ENCODE data around the gene DLX3. TPM values are rescaled to one million over a fixed set of nuclear protein-coding genes. Genes with fewer than 3 reads are reported as not detected.

The DLX3 gene
- total RNA-seq, 1 donor from 2014 or later: not detected

DNA sequence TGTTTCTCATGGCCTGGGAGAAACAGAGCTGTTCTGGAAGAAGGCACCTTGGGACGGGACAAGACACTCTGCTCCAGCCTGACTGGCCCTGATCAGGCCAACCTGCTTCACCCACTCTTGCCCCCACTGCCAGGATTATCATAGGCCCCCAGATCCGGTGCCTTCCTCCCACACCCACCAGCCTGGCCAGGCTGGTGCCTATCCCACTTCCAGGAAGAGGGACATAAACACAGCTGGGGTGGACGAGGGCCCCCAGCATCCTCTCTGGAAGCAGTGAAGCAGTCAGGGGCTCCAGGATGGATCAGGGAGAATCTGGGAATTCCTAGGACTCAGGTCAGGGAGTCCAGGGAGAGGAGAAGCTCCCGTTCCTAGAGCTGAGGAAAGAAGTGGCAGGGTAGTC lies 44.0 kb upstream of the DLX3 start:
- H3K9me3 Mint-ChIP-seq (ENCODE audit: unreplicated experiment): no peaks in the 10 kb centered on the region
- H3K27ac Mint-ChIP-seq (ENCODE audit: unreplicated experiment): no peak overlapping the region
- no peaks in the 10 kb centered on the region for H3K36me3 Mint-ChIP-seq (ENCODE audit: unreplicated experiment)
- TF ChIP-seq, protein P1, sequence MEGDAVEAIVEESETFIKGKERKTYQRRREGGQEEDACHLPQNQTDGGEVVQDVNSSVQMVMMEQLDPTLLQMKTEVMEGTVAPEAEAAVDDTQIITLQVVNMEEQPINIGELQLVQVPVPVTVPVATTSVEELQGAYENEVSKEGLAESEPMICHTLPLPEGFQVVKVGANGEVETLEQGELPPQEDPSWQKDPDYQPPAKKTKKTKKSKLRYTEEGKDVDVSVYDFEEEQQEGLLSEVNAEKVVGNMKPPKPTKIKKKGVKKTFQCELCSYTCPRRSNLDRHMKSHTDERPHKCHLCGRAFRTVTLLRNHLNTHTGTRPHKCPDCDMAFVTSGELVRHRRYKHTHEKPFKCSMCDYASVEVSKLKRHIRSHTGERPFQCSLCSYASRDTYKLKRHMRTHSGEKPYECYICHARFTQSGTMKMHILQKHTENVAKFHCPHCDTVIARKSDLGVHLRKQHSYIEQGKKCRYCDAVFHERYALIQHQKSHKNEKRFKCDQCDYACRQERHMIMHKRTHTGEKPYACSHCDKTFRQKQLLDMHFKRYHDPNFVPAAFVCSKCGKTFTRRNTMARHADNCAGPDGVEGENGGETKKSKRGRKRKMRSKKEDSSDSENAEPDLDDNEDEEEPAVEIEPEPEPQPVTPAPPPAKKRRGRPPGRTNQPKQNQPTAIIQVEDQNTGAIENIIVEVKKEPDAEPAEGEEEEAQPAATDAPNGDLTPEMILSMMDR (IDR thresholded peaks at IDR 0.05): no peak
- DNase-seq (ENCODE audit: extremely low spot score, unreplicated experiment): no peak
- H3K27me3 Mint-ChIP-seq (ENCODE audit: unreplicated experiment): no peaks in the 10 kb centered on the region
- H3K4me3 Mint-ChIP-seq (ENCODE audit: unreplicated experiment): no peak overlapping the region
- peaks cover 46% of the 10 kb centered on the region for H3K4me1 Mint-ChIP-seq (ENCODE audit: unreplicated experiment)

DNA sequence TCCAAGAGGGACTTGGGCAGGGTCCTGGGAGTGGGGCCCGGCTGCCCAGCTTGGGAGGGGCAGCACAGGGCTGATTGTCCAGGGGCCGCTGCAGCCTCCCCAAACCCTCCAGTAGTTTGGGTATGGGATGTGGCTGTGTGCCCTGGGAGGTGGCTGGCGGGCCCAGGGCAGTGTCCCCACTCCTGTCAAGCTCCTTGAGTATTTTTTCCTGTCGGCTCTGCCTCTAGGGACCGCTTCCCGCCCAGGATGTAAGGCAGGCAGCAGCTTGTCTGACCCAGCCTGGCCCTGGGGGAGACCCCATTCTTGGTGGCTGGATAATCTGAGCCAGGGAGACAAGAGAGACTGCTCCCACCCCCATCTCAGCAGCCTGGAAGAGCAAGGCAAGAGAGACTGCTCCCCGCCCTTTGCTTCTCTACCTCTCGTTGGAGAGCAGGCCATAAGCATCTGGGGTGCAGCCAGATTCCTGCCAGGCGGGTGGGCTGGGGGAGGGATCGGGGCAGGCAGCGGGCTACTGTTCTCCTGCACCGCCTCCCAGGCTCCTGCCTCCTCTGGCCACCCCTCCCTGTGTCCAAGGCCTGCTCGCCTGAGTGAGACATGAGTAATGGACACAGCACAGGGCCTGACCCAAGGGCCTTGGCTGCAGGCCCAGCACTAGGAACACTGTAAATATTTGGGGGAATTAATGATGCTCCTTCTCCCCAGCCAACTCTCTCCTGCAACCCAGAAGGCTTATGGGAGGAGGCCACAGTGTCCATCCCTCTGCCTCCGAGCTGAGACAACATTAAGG lies 42.5 kb upstream of the DLX3 start:
- DNase-seq (ENCODE audit: extremely low spot score, unreplicated experiment): no peak
- no peaks in the 10 kb centered on the region for H3K36me3 Mint-ChIP-seq (ENCODE audit: unreplicated experiment)
- TF ChIP-seq, protein P1 (IDR thresholded peaks at IDR 0.05): no peak
- H3K27ac Mint-ChIP-seq (ENCODE audit: unreplicated experiment): peak overlapping the region; percentile 67
- no peak overlapping the region for H3K4me3 Mint-ChIP-seq (ENCODE audit: unreplicated experiment)
- H3K27me3 Mint-ChIP-seq (ENCODE audit: unreplicated experiment): no peaks in the 10 kb centered on the region
- H3K4me1 Mint-ChIP-seq (ENCODE audit: unreplicated experiment): peaks cover 48% of the 10 kb centered on the region
- no peaks in the 10 kb centered on the region for H3K9me3 Mint-ChIP-seq (ENCODE audit: unreplicated experiment)

DNA sequence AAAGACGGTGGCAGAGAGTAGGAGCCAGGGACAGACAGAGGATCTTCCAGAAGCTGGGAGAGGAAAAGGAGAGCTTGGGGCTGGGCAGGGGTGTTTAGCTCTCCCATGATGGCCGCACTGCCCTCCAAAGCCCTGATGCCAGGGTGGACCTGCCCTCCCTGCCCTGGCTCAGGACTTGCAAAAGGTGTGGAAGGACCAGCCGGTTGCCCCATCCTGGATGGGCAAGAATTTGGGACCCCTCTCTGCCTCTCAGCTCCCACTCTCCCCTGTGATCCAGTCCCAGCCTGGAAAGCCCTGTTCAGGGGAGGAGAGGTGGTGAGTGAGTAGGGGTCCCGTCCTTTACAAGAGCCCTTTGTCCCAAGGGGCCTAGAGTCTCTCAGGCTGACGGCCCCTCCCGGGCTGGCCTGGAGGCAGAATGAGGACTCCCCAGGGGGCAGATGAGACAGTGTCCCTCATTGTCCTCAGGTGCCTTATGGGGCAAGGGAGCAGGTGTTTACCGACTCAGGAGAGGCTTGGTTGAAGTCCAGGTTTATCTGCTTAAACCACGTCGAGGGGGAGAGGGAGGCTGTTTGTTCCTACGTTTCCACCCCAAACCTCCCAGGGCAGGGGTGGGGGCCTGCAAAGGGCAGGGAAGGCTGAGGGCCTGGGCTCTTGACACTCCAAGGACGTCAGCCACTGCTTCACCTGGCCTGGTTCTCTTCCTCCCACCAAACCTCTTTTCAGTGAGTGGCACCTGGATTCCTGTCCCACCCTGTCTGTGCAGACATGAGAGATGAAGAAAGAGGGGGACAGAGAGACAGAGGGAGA lies 41.6 kb upstream of the DLX3 start:
- H3K4me3 Mint-ChIP-seq (ENCODE audit: unreplicated experiment): no peak overlapping the region
- peaks cover 48% of the 10 kb centered on the region for H3K4me1 Mint-ChIP-seq (ENCODE audit: unreplicated experiment)
- H3K27ac Mint-ChIP-seq (ENCODE audit: unreplicated experiment): peak overlapping the region; percentile 64
- no peaks in the 10 kb centered on the region for H3K9me3 Mint-ChIP-seq (ENCODE audit: unreplicated experiment)
- no peak for DNase-seq (ENCODE audit: extremely low spot score, unreplicated experiment)
- TF ChIP-seq, protein P1 (IDR thresholded peaks at IDR 0.05): no peak
- H3K36me3 Mint-ChIP-seq (ENCODE audit: unreplicated experiment): no peaks in the 10 kb centered on the region
- H3K27me3 Mint-ChIP-seq (ENCODE audit: unreplicated experiment): no peaks in the 10 kb centered on the region

DNA sequence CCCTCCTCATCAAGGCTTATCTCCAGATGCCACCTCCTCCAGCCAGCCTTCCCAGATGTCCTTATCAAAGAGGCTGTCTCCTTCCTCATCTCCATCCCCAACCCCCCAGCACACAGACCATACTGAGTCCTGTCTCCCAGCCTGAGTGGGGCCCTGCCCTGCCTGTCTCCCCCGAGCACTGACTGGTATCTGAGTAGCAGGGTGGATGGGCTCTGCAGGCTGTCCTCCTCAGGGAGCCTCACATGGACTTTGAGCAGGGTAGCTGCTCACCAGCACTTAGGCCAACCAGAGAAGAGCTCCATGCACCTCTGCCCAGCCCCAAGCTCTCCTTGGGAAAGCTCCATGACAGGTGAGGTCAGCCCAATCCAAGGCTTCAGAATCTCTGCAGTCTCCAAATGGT lies 40.9 kb upstream of the DLX3 start:
- no peak for DNase-seq (ENCODE audit: extremely low spot score, unreplicated experiment)
- H3K36me3 Mint-ChIP-seq (ENCODE audit: unreplicated experiment): no peaks in the 10 kb centered on the region
- peaks cover 48% of the 10 kb centered on the region for H3K4me1 Mint-ChIP-seq (ENCODE audit: unreplicated experiment)
- peak overlapping the region; percentile 41 for H3K27ac Mint-ChIP-seq (ENCODE audit: unreplicated experiment)
- H3K4me3 Mint-ChIP-seq (ENCODE audit: unreplicated experiment): no peak overlapping the region
- TF ChIP-seq, protein P1 (IDR thresholded peaks at IDR 0.05): no peak
- H3K27me3 Mint-ChIP-seq (ENCODE audit: unreplicated experiment): no peaks in the 10 kb centered on the region
- no peaks in the 10 kb centered on the region for H3K9me3 Mint-ChIP-seq (ENCODE audit: unreplicated experiment)

DNA sequence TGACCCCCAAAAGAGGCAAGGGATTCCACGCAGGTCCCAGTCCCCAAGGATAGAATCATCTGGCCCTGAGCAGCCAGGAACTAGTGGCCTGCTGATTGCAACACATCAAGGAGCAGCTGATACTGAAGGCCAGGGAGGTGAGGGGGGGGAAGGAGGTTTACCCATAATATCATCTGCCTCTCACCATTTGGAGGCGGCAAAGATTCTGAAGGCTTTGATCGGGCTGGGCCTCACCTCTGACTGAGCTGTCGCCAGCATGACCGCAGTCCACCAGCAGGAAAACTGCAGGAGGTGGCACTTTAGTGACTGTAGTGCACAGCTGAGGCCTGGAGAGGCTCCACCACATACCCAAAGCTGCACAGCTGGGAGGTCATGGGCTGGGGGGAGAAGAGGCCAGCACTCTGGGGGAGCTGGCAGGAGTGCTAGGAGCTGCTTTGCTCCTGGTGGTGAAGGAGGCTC lies 40.4 kb upstream of the DLX3 start:
- Mint-ChIP-seq H3K27ac (ENCODE audit: unreplicated experiment) (no peak overlapping the region), H3K4me1 (ENCODE audit: unreplicated experiment) (peaks cover 48% of the 10 kb centered on the region), H3K9me3 (ENCODE audit: unreplicated experiment) (no peaks in the 10 kb centered on the region), H3K27me3 (ENCODE audit: unreplicated experiment) (no peaks in the 10 kb centered on the region), H3K4me3 (ENCODE audit: unreplicated experiment) (no peak overlapping the region), H3K36me3 (ENCODE audit: unreplicated experiment) (no peaks in the 10 kb centered on the region)
- DNase-seq (ENCODE audit: extremely low spot score, unreplicated experiment): no peak
- TF ChIP-seq, protein P1 (IDR thresholded peaks at IDR 0.05): no peak

Data from osteocyte (in vitro differentiated cells).